Measurements from ENCODE around the gene GRPEL1.

DNA sequence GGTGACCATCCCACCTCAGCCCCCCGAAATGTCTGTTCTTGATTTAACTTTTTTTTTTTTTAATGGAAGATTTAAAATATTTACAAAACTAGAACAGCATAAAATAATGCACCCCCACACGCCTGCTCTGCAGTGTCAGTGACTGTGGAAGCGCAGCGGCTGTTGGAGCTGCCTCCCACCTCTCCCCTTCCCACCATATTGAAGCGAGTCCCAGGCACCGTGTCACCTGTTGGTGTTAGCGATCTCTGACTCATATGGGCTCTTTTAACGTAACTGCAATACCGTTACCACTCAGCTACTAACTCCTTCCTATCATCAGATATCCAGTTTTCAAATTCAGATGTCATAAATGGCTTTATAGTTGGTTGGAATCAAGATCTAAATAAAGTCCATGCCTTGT, 41.8 kb downstream of the GRPEL1 start:
- TF ChIP-seq YY1 (IDR thresholded peaks at IDR 0.05; ENCODE audit: low read depth) (no peak), PBX3 (IDR thresholded peaks at IDR 0.05) (no peak), CTCF (IDR thresholded peaks at IDR 0.05) (no peak), MEF2A (IDR thresholded peaks at IDR 0.05; ENCODE audit: borderline replicate concordance, low read depth) (no peak), EZH2phosphoT487 (IDR thresholded peaks at IDR 0.05; ENCODE audit: borderline replicate concordance, low read depth) (no peak), MAX (IDR thresholded peaks at IDR 0.05; ENCODE audit: low read depth) (no peak), EP300 (IDR thresholded peaks at IDR 0.05; ENCODE audit: borderline replicate concordance in 1 of 2, low read depth in 1 of 2, low read length in 1 of 2) (no peak), GATA2 (CRISPR knock-in tag; IDR thresholded peaks at IDR 0.05) (no peak), POLR2AphosphoS5 (IDR thresholded peaks at IDR 0.05; ENCODE audit: low read depth, low read length) (no peak), REST (IDR thresholded peaks at IDR 0.05; ENCODE audit: low read depth, low read length) (no peak)
- TF ChIP-seq, protein P1, sequence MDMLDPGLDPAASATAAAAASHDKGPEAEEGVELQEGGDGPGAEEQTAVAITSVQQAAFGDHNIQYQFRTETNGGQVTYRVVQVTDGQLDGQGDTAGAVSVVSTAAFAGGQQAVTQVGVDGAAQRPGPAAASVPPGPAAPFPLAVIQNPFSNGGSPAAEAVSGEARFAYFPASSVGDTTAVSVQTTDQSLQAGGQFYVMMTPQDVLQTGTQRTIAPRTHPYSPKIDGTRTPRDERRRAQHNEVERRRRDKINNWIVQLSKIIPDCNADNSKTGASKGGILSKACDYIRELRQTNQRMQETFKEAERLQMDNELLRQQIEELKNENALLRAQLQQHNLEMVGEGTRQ (IDR thresholded peaks at IDR 0.05; ENCODE audit: borderline replicate concordance, low read depth, low read length): no peak
- TF ChIP-seq, protein P2, sequence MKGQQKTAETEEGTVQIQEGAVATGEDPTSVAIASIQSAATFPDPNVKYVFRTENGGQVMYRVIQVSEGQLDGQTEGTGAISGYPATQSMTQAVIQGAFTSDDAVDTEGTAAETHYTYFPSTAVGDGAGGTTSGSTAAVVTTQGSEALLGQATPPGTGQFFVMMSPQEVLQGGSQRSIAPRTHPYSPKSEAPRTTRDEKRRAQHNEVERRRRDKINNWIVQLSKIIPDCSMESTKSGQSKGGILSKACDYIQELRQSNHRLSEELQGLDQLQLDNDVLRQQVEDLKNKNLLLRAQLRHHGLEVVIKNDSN (IDR thresholded peaks at IDR 0.05; ENCODE audit: borderline replicate concordance, low read depth): no peak

Measured in SK-N-SH (cell line).